ENCODE measurements around the gene NDUFV1.
A peak's percentile ranks its signal among the peaks of the same experiment; 100 is the strongest.
"Not testable (repeated sequence)": the region's sequence is repeated elsewhere in the genome, so short reads cannot be mapped to it uniquely, and the experiment has no call there.

NDUFV1 gene

DNA sequence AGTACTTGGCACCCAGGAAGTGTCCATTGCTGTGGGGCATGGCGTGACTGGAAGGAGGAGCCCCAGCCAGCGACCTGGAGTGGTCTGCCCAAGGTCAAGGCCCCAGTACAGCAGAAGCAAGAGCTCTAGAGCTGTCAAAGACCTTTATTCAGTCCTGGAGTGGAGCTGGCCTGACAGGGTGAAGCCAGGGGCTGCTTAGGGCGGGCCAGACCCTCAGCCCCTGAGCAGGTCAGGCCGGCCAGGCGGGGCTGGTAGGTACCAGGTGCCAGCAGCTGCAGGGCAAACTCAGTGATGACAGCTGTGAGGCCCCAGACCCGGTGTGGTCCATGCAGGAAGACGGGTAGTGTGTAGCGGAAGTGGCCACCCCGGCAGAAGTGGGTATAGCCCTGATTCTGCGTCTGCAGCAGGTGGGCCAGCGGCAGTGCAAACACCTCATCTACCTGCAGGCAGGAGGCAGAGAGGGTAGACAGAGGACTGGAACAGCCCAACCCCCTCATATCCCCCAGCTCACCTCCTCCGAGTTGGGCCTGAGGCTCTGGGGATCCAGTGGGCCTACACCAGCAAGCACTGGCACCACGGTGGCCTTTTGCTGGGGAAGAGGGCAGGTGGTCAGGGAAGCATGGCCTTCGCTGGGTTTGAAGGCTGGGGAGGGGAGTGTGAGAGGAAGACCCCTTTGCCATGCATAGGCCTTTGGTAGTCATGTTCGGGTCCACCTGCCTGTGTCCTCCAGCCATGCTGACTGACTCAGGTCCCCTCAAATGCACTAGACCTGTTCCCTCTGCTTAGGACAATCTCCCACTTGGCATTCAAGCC is 21.3 kb downstream of the NDUFV1 start:
- no peak for DNase-seq (ENCODE audit: low read depth)

DNA sequence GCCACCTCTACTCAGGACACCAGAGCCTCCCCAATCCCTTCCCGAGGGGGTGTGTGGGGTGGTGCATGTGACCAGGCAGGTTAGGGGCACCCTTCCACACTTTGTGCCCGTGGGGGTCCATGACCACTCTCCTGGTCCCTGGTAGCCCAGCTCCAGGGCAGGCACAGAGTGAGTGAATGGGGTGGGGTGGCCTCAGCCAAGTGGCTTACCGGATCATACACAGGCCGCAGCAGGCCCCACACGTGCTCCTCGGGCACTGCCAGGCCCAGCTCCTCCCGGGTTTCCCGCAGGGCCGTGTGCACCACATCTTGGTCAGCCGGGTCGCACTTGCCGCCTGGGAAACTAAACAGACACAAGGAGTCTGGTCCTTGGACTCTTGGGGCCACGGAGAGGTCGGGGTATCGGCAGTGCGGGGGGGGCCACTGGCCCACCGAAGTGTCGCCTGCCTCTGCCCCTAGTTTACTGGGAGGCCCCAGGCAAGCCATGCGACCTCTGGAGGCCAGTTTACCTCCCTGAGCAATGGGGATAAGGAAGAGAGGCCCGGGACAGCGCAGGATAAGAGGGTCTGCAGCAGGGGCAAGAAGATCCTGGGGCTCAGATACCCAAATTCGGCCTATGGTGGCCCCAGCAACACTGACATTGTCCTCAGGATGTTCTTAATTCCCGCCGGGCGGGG is 22.1 kb downstream of the NDUFV1 start:
- DNase-seq (ENCODE audit: low read depth): no peak

DNA sequence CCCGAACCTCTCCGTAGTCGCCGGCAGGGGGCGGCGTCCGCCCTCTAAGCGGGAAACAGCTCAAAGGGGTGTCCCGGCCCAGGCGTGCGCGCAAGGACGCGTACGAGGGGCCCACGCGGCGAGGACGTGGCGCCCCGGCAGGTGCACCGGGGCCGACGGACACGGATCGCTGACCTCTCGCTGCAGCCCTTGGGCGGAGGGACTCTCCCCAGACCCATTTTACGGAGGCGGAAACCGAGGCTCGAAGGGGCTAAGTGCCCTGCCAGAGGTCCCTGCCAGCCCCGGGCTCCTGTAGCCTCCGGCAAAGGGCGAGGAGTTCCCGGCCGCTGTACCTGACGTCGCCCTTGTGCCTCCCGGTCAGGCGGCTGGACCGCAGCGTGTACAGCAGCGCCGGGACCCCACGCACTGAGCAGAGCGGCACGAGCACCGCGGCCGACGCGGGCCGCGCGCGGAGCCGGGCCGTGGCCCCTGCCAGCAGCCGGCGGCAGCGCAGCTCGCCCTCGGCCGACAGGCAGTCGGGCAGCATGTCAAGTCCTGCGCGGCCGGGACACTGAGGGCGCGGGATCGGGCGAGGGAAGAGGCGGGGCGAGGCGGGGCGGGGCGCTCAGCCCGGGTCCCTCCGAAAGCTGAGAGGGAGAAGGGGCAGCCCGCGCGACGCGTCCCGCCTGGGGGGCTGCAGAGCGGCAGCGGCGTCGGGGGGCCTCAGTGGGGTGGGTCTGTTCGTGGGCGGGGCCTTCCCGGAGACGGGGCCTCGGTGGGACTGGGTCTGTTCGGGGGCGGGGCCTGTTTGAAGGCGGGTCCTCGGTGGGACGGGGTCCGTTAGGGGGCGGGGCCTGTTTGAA is 22.9 kb downstream of the NDUFV1 start, which contains the start of gene NUDT8:
Gene NUDT8, minus strand, starts transcription at position 552 of the 842 bp plus-strand sequence. Its CDS starts 26 bp downstream, at position 526.
- peak; percentile 82 for DNase-seq (ENCODE audit: low read depth)

DNA sequence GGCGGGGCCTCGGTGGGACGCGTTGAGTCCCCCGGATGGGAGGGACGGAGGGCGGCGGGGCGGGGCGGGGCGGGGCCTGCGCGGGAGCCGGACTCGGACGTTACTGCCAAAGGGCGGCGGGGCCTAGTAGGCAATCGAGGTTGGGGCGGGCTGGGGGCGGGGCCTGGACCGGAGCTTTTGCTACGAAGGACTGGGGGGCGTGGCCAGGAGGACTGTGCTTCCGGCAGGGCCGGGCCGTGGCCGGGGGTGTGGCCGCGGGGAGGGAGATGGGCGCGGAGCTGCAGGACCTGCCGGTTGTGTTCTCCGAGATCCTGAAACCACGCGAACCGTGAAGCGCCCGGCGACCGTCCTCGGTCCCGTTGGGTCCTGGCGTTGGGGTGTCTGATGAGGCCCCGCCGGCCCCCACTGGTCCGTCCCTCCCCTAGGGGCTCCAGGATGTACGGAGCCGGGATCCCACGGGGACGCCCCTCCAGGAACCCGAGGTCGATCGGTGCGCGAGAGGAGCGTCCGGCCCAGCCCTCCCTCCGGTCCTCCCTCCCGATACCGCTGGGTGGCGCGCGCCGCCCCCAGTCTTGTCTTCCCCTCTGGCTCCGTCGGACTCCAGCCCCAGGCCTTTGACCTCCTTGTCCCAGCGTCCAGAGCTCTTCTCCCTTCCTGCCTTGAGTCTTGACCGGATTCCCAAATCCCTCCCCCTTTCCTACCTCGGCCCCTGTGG is 23.6 kb downstream of the NDUFV1 start:
- DNase-seq (ENCODE audit: low read depth): peak; percentile 92

DNA sequence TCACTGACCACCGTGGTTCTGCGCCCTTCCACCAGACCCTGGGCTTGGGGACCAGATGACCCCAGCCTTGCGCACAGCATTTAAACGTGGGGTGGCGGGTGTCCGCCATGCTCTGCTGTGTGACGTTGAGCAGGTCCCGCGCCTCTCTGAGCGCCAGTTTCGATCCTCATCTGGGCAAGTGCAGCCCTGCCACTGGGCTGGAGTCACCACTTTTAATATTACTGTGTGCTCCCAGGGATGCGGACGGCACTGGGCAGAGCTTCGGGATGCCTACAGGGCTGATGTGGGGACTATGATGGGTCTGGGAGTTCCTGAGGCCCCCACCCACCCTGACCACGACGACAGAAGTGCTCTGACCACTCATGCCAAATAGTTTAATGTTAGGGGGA is 24.2 kb downstream of the NDUFV1 start:
- DNase-seq (ENCODE audit: low read depth): no peak

DNA sequence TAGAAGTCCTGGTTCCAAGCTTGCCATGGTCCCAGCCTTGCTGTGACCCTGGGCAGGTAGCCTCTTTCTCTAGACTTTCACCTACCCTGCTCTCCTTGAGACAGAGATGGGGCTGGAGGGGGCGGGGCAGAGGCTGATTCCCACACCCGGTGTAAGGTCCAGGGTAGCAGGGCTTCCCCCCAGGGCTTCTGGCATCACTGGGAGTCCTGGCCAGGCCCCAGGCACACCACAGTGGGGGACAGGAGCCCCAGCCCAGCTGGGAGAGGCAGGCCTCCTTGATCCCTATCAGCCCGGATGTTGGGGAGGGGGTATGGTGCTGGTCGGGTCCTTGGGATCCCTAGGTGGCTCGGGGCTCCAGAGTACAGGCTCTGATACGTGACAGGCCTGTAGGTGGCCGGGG is 24.7 kb downstream of the NDUFV1 start:
- no peak for DNase-seq (ENCODE audit: low read depth)

DNA sequence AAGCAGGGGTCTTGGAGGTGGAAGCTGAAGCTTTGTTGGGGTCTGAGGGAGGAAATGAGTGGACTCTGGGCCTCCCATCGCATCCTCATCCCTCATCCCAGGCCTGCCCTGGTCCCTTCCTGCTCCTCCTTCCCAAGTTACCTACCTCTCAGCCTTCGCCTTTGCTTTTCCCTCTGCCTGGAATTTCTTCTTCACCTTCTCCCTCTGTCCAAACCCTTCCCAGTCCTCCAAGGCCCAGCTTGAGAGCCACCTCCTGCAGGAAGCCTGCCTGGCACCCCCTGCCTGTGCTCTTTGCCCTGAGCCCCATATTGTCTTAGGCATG is 25.1 kb downstream of the NDUFV1 start:
- no peak for DNase-seq (ENCODE audit: low read depth)

DNA sequence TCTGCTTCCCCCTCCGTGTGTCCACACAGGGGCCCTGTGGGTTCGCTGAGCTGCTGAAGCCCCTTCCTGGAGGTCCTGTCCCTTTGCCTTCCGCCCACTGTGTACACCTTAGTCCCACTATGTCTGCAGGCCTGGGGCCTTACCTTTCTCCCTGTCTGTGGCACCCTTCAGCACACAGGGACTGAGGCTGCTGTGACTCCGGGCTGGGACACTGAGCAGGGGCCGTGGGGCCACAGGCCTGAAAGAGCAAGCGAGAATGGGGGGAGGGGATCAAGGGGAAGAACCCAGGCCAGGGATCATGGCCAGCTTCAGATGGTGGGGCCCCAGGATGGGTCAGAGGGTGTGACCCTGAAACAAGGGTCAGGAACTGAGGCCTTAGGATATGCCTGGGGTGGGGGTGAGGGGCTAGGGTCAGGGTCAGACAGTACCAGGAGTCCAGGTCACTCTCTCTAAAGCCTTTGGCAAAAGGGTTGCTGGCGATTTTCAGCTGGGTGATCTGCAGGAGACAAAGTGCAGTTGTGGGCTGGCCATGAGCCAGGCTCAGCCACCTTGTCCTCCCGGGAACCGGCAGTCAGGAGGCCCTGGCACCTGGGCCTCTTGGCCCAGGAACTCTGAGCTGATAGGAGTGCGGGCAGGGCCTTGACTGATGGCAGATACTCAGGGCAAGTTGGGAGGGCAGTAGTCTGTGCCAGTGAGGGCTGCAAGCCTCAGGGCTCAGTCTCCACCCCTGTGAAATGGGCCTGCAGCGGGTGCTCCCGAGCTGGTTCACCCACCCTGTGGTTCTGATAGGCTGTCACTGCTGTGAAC is 25.6 kb downstream of the NDUFV1 start:
- no peak for DNase-seq (ENCODE audit: low read depth)

DNA sequence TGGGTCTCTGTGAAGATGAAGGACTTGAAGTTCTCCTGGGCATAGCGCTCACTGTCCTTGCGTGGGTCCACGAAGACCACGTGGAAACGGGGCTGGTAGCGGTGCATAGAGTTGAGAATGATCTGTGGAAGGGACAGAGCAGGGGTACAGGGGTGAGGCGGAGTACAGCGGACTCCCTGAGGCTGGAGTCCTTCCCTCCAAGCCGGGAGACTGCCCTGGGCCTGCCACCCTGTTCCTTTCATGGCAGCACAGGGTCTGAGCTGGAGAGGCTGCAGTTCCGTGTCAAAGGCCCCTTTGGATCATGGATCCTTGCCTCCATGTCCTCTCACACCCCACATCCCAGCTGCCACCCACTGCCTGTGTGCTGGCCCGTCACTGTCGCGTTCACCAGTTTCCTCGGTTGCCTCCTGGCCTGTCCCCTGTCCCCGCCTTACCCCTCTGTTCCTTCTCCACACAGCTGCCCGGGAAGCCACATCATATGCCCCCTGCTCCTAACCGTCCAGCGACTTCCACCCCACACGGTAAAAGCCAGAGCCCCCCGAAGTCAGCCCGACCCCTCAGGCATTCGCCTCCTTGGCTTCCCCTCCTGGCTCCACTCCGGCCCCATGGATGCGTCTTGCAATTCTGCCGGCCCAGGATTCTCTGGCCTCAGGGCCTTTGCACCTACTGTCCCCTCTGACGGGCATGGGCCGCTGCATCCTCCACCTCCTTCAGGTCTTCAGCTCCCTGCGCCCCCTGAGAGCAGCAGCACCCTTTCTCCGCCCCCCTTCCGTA is 26.4 kb downstream of the NDUFV1 start:
- no peak for DNase-seq (ENCODE audit: low read depth)

DNA sequence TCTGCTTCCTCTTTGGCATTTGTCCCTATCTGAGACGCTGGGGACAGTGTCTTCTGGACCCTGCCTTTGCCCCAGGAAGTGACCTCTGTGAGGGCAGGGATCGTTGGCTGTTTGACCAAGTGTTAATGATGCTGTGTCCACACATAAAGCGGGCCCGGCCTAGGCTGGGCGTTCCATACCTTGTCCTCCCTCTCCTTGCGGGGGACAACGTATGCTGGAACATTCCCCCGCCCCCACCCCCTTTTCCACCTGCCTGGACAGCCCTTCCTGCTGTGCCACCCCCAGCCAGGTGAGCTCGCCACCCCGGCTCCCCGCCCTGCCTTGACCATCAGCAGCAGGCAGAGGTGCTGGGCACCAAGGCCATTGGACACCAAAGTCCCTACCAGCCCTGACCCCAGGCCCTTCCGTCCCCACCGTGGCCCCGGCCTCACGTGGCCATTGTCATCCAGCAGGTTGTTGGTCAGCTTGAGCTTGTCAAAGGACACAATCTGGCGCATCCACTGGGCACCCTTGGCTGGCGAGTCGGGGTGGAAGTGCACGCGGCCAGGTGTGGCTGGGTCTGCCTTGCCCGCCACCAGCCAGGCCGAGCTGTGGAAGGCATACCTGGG is 27.1 kb downstream of the NDUFV1 start:
- DNase-seq (ENCODE audit: low read depth): no peak

DNA sequence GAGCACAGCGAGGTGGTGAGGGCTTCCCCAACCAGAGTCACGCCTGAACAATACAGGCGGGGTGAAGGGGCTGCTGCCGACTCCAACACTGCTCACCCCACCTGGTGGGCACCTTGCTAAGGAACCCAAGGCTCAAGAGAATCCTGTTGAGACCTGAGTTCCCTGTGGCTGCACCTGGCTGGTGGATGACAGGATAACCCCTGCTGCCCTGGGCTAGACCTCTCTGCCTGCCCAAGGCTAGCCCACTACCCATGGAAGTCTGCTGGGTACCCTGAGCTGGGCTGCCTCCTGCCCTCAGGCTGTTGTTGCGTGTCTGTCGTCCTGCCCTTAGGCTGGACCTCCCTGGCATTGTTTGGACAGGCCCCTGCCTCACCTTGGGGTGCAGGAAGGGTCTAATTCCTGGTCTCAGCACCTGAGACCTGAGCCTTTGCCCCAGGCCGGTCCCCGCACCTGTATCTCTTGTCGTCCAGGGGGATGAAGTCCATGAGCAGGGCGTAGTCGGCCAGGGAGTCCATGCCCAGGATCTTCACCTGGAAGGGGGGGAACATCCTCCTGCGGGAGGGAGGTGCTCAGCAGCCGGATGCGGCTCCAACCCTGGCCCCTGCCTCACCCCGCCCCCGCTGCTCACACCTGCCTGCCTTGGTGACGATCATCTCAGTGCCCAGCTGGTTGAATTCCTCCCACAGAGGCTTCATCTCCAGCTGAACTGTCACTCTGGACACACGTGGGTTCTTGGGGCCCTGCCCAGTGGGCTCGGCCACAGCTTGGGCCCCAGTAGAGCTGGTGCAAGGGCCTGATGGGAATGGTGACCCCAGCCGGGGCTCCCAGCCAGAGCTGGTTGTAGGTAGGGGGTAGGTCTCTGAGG is 27.9 kb downstream of the NDUFV1 start:
- DNase-seq (ENCODE audit: low read depth): no peak

DNA sequence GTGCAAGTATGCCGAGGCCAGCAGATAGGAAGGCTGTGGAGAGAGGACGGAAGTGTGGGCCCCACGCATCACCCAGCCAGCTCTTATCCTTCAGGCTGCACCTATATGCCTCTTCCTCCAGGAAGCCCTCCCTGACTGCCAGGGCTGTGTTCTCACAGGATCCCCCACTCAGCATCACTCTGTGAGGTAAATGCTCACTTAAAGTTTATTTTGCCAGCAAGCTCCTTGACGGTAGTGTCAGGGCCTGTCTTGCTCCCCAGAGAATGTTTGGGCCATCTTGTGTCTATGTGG is 28.4 kb downstream of the NDUFV1 start:
- no peak for DNase-seq (ENCODE audit: low read depth)

DNA sequence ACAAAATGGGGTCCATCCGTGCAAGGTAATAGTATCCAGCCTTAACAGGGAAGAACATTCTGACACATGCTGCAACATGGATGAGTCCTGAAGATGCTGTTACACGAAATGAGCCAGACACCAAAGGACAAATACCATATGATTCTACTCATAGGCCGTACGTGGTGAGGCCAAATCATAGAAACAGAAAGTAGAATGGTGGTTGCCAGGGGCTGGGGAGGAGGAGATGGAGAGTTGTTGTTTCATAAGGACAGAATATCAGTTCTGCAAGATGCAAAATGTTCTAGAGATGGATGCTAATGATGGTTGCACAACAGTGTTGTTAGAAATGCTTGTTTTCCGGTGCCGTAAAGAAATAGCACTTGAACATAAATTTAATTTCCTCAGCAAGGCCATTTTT is 30.2 kb downstream of the NDUFV1 start:
- DNase-seq (ENCODE audit: low read depth): no peak

DNA sequence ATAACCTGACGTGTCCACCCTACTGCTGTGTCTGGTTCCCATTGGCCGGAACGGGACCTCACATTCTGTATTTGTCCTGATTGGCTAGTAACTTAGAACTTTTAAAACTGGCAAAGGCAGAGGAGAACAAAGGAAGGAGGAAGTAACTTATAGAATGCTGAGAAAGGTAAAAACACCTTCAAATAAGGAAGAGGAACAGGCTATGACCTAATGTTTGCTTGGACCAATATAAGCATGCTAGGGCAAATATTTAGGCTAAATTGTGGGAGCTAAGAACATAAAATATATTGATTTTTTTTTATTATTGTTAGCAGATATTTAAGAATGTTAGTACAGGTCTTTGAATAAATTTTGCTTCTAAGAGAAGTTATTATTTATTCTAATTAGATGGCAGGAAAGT is 30.7 kb downstream of the NDUFV1 start:
- DNase-seq (ENCODE audit: low read depth): not testable (repeated sequence)

DNA sequence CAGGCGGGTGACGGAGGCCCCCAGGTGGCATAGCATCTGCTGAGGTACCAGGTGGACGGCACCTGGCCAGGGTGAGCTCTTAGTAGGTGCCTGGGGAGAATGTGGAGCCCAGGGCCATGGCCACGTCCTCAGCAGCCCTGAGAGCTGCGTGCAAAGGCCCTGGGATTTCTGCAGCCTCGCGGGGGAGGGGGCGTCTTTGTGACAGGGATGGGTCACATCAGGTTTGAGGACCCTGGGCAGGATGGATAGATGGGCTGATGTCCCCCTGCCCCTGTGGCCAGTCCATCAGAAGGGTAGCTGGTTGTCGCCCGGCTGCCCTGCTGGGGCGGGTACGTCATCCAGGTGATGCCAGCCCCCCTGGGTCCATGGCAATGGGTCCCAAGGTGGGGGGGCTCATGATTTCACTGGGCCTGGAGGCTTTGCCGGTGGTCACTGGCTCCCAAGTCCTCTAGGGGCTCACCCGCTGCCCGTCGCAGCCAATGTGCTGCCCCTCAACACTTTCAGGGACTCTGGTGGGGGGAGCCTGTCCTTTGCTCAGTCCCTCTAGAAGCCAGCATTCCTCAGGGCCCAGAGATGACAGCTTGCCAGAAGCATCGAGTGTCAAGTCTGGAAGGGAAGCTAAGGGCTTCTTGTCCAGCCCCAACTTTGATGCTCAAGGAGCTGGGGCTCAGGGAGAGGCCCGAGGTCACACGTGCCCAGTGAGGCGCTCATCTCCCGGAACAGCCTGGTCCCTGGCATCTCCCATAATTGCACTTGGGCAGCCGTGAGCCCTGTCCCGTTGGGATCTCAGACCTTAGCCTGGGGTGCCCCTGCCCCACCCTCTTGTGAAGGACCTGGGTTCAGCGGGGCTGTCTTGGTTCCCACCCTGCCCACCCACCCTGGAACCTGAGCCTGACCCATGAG is 32.0 kb downstream of the NDUFV1 start:
- no peak for DNase-seq (ENCODE audit: low read depth)

DNA sequence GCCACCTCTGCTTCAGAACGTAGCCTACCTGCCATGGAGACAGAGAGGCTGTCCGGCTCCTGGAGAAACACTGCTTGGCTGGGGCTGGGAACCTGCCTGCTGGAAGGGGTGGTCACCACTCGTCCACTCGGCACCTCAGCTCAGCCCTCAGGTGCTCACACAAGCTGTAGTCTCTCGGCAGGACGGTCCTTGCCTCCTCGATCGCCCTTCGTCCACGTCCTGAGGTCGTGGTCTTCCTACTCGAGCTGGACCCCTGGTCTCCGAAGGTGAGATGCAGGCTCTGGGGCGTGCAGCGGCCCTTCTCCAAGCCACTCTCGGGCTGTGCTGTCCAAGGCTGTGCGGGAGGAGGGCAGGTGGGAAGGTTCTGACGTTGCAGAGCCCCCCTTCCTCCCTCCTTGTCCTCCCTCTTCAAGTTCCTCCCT is 32.7 kb downstream of the NDUFV1 start, which contains the start of gene TBX10:
Gene TBX10, minus strand, starts transcription at position 326 of the 422 bp plus-strand sequence. Its CDS starts 291 bp downstream, at position 35.
- DNase-seq (ENCODE audit: low read depth): no peak

DNA sequence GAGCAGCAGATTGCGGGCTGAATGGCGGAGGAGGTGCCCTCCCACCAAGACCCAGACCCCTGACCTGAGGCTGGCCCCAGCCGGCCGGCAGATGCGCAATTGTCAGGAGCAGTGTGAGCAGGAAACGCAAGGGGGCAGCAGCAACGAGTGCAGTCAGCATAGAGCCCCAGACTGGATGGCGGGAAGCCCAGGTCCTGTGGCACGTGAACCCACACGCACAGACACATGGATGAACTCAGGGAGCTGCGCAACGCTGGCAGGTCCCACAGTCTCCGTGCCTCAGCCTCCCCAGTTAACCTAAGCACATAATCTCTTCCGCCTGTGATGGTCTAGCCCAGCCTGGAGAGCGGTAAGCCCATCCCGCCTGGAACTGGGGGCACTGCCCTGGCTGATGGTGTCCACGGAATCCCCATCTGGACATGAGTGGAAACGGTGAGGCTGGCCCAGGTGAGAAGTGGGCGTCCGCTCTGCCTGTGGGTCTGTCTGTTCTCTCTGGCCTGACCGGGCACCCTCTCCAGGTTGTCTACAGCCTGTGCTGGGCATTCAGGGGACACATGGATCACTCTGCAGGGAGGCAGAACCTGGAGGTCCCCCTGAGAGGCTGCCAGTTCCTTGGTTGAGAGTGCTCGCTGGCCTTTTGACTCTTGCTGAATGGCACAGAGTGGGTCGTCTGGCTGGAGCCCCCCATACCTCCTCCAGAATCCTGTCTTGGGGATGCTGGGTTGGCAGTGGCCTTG is 33.5 kb downstream of the NDUFV1 start:
- DNase-seq (ENCODE audit: low read depth): peak; percentile 36

Data from activated T-helper 9 cell treated with anti-CD3 and anti-CD28 coated beads, Interleukin-2, amount 50 U/mL, for 16 hours (primary cell).